ENCODE data around the gene OVAAL.

DNA sequence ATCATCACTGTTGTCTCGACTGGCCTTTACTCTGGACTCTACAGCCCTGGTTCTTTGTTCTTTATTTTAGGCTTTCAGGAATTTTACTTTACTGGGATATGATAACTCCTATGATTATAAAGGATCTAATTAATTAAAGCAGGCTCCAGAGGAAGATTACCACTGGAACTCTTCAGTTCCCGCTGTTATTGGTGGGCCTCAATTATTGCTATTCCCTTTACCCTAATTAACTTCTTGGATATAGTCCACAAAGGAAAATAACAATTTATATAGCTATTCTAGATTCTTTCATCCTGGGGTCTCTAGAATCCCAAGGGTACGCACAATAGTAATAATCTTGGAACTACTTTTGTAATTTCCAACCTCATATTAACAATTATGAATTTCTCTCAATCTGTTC is 8.5 kb upstream of the OVAAL start:
- TF ChIP-seq CTCF (IDR thresholded peaks at IDR 0.05; ENCODE audit: insufficient read depth, low read length) (no peak), POLR2AphosphoS5 (IDR thresholded peaks at IDR 0.05; ENCODE audit: low read depth) (no peak), GABPA (IDR thresholded peaks at IDR 0.05; ENCODE audit: low read depth) (no peak)
- TF ChIP-seq, protein P1, sequence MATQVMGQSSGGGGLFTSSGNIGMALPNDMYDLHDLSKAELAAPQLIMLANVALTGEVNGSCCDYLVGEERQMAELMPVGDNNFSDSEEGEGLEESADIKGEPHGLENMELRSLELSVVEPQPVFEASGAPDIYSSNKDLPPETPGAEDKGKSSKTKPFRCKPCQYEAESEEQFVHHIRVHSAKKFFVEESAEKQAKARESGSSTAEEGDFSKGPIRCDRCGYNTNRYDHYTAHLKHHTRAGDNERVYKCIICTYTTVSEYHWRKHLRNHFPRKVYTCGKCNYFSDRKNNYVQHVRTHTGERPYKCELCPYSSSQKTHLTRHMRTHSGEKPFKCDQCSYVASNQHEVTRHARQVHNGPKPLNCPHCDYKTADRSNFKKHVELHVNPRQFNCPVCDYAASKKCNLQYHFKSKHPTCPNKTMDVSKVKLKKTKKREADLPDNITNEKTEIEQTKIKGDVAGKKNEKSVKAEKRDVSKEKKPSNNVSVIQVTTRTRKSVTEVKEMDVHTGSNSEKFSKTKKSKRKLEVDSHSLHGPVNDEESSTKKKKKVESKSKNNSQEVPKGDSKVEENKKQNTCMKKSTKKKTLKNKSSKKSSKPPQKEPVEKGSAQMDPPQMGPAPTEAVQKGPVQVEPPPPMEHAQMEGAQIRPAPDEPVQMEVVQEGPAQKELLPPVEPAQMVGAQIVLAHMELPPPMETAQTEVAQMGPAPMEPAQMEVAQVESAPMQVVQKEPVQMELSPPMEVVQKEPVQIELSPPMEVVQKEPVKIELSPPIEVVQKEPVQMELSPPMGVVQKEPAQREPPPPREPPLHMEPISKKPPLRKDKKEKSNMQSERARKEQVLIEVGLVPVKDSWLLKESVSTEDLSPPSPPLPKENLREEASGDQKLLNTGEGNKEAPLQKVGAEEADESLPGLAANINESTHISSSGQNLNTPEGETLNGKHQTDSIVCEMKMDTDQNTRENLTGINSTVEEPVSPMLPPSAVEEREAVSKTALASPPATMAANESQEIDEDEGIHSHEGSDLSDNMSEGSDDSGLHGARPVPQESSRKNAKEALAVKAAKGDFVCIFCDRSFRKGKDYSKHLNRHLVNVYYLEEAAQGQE (IDR thresholded peaks at IDR 0.05; ENCODE audit: insufficient replicate concordance, low read depth): no peak
